NCI-H2029 (cell line): ENCODE results near the gene FERMT3.

Experiments used
- DNase-seq: peaks from one replicate; lab custom pipeline; 2025; lab: John Stamatoyannopoulos, UW

FERMT3 gene

DNA sequence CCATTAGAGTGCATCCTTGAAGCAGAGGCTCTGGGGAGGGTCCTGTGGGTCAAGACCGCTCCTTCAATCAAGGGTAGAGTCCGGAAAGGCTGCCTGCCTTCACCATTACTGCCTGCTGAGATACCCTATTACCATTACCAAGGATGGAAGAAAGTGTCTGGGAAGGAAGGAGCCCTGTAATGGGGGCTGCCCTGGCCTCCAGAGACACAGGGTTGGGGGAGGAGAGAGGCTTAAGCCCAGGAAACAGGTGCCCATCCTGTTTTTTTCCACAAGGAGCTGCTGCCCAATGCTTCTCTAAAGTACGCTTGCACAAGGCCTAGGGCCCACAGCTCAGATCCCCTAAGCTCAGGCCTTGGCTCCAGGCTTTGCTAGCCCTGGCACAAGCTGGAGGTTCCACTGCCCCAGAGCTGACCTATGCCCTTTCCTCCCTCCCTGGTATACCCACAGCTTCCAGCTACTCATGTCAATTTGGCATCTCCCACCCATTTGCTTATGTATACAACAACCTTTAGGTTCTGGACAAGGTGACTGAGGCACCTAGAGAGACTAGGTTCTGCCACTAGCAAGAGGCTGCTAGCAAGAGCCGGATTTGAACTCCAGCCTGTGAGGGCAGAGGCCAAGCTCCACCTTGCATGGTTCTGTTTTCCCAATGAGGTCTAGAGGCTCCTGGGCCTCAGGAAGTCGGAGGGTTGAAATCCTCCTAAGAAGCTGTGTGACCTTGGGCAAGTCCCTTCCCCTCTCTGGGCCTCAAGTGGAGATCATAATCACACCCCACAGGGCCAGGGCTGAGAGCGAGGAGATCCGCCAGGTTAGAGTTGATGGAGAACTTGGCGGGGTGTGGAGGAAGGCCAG lies 43.3 kb downstream of the FERMT3 start:
- no peak for DNase-seq

DNA sequence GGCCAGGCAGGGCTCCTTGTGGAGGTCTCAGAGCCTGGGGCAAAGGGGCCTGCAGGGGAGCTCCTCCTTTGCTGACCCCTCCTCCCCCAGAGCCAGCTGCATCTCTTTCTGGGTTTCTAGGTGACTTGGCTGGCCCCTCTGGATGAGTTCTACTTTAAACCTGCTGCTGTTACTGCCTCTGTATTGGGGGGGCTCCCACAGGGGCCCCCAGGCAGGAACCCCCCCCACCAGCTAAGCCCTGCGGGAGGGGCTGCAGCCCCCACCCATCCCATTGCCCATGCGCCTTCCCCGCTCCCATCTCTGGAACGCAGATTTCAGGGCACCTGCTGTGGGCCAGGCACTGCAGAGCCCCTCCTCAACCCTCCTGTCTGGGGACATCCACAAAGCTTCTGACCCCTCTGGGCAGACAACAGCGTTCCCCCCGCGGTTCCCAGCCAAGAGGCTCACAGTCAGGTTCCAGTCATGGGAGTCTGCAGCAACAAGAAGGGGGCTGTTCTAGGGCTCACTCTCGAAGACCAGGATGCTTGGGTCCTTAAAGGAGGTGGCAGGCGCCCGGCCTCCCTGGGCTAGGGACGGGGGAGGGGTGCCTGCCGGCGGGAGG lies 44.0 kb downstream of the FERMT3 start:
- DNase-seq = no peak

DNA sequence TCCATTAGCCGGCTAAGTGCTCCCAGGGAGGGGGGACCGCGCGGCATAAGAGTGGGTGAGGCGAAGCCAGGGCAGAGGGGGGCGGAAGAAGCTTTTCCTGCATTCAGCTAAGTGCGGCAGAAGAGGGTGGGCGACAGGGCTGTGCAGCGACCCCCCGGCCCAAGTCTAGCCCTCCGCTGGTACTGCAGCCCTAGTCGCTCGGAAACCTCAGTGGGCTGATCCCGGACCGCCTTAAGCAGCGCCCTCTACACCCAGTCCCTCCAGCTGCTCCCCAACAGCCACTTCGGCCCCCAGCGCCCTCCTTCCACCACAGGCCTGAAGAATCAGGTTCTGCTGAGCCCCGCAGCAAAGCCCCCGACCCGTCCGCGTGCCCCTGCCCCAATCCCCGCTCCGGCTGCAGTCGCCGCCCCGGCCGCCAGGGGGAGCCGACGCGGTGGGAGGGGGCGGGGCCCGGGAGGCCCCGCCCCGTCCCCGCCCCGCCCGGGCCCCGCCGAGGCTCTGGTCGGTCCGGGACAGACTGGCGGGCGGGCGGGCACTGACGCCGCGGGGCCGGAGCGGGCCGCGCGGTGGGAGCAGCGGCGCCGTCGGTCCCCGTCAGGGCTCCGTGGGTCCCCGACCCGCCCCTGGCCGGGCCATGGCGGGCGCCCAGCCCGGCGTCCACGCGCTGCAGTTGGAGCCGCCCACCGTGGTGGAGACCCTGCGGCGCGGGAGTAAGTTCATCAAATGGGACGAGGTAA lies 44.7 kb downstream of the FERMT3 start, which contains the start of gene PLCB3:
Gene PLCB3, plus strand, starts transcription at position 515 of the 737 bp plus-strand sequence. Its CDS starts 120 bp downstream, at position 635.
- DNase-seq = no peak

DNA sequence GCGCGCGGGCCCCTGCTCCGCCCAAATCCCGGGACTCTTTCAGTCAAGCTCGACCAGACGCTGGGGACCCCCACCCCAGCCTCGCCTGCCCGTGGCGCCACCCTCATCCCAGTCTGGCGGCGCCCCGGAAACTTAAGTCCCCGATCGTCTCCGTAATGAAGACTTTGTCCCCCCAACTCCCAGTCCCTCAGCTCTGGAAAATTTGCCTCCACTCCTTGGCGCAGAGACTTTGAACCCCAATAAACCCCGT lies 45.2 kb downstream of the FERMT3 start:
- no peak for DNase-seq

DNA sequence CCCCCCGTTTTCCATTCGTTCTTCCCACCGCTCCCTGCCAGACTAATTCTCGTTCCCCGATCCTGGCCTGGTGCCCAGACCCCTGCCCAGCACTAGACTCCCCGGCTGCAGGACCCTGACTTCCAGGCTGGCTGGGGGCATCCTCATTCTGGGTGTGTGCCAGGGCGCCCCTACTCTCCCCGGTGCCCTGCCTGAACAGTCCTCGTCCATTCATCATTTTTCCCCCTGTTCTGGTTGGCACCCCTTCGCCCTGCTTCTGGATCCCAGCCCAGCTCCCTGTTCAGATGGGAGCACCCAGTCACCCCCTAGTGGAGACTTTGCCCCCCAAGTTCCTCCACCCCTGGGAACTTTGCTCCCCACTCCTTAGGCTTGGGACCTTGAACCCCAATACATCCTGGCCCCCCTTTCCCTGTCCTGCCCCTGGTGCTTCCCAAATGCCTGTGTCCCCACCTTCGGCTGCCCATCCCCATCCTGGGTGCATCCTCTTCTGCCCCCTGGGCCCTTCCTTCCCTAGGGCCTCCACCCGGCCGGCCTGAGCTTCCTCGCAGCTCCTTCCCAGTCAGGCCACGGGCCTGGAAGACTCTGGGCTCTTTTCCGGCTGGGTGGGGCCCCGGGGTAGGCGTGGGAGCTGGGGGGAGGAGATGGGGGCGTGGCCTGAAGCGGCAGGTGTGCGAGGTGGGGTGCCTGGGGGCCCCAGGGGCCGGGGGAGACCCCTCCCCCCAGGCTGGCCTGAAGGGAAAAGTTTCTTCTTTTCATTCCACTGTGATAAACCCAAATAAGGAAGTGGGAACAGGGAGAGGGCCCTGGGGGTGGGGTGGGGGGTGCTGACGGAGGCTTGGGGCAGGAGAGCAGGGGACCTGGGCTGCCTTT lies 45.7 kb downstream of the FERMT3 start:
- DNase-seq = no peak

DNA sequence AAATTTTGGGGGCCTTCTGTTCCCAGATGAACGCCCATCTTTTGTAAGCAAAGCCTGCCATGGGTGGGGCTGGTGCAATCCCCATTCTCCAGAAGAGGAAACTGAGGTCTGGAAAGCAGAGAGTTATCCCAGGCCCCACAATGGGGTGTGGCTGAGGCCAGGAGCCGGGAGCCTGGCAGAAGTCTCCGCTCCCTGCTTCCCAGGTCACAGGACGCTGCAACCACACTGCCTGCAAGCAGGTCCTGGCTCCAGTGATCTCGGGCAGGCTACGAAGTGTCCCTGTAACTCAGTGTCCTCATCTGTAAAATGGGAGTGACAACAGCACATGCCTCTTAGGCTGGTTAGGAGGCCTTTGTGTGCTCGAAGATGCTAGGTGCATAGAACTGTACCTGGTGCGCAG lies 46.5 kb downstream of the FERMT3 start:
- no peak for DNase-seq

DNA sequence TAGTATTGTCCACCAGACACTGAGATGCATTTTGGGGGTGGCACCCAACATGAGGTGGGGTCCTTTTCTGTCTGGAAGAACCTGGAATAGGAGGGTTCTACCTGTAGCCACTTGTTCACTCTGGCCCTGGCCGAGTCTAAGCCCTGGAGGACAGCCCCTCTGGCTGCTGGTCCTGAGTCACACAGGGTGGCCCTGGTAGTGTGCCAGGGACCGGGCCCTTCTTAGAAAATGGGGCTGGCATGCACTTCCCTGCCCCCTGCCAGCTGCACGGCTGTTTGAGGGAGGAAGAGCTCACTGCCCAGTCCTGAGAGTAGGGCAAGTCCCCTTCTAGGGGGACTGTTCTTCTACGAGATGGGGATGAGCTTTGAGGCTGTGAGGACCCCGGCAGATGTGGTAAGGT lies 47.0 kb downstream of the FERMT3 start:
- no peak for DNase-seq

DNA sequence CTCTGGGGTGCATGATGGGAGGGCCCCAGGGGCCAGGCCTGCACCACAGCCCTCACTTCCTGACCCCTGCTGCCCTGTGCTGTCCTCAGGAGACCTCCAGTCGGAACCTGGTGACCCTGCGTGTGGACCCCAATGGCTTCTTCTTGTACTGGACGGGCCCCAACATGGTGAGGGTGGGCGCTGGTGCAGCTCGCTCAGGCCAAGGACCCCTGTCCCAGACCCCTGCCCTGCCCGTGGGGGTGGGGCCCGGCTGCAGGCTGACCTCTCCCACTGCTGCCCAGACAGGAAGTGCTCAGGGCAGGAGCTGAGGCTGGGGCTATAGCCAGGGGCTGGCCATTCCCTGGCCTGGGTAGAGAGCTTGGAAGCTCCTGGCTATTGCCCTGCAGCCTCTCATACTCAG lies 47.8 kb downstream of the FERMT3 start:
- no peak for DNase-seq

DNA sequence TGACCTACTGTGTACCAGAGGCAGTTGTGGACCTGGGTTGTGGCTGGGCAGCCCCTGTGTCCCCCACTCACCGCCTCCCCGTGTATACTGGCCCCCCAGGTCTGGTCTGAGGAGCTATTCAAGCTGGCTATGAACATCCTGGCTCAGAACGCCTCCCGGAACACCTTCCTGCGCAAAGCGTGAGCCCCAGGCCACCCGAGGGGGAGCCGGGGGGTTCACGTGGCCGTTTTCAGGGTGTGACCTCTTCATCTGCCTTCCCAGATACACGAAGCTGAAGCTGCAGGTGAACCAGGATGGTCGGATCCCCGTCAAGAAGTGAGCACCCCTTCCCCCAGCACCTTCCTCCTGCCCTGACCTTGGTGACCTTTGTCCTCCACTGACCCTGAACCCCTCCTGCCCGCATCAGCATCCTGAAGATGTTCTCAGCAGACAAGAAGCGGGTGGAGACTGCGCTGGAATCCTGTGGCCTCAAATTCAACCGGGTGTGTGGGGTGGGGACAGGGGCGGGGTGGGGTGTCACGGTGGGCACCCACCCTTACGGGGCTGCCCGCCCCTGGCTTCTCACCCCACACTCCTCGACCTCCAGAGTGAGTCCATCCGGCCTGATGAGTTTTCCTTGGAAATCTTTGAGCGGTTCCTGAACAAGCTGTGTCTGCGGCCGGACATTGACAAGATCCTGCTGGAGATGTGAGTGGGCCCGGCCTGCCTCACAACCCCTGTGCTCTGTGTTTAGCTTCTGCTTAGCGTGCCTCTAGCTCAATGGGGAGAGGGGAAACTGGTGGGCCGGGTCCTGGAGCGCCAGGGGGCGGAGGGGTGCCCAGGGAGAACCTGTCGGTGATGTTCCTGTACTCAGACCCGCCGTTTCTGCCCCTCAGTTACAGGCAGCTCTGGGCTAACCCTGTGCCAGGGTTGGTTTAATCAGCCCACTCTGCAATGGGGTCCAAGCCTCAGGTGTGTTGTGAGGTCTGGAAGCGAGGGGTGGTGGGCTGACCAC lies 48.9 kb downstream of the FERMT3 start:
- DNase-seq = no peak

DNA sequence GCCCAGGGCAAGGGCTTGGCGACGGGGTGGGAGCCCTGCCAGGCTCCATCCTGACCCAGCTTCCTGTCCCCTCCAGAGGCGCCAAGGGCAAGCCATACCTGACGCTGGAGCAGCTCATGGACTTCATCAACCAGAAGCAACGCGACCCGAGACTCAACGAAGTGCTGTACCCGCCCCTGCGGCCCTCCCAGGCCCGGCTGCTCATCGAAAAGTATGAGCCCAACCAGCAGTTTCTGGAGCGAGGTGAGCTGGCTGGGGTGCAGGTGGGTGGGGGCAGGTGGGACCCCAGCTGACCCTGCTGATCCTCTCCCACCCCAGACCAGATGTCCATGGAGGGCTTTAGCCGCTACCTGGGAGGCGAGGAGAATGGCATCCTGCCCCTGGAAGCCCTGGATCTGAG lies 49.8 kb downstream of the FERMT3 start:
- no peak for DNase-seq

DNA sequence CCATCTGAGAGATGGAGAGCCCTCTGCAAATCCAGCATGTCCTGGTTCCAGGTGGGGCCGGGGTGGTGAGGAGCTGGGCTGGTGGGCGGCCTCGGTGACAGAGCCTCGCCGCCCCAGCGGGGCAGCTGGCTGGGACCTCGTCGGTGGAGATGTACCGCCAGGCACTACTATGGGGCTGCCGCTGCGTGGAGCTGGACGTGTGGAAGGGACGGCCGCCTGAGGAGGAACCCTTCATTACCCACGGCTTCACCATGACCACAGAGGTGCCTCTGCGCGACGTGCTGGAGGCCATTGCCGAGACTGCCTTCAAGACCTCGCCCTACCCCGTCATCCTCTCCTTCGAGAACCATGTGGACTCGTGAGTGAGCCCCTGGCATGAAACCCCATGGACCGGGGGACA lies 51.8 kb downstream of the FERMT3 start:
- no peak for DNase-seq

DNA sequence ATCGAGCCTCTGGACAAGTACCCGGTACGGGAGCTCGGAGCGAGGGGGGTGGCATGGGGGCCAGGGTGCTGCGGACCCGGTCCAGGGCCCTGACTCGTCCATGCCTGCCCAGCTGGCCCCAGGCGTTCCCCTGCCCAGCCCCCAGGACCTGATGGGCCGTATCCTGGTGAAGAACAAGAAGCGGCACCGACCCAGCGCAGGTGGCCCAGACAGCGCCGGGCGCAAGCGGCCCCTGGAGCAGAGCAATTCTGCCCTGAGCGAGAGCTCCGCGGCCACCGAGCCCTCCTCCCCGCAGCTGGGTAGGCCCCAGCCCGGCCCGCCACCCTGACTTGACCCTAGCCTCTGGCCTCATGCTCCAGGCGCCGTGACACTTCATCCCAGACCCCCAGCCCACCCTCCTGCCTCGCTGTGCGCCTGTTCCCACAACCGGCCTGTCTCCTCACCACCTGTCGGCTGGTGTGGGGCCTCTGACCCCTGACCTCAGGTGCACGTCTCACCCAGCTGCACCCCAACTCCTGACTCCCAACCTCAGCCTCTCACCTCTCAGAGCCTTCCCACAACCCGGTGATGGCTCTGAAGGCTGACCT lies 52.5 kb downstream of the FERMT3 start:
- DNase-seq = no peak

DNA sequence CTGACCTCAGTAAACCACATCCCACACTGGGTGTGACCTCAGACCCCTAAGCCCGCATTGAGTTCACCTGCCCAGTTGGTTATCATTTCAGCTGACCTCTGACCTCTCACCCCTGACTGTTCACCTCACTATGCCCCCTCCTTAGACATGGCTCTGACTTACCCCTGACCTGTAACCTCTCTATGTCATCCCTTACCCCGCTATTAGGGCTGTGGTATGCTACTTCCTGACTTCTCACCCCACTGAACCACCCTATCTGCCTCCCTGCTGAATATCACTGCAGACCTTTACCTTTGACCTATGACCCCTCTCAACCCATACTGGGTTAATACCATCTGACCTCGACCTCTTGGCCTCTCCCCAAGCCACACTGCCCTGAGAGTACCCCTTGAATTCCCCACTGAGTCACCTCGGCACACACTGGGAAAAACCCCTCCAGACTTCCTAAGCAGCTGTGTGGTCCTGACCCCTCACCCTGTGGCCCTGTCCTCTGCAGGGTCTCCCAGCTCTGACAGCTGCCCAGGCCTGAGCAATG lies 53.1 kb downstream of the FERMT3 start:
- no peak for DNase-seq

DNA sequence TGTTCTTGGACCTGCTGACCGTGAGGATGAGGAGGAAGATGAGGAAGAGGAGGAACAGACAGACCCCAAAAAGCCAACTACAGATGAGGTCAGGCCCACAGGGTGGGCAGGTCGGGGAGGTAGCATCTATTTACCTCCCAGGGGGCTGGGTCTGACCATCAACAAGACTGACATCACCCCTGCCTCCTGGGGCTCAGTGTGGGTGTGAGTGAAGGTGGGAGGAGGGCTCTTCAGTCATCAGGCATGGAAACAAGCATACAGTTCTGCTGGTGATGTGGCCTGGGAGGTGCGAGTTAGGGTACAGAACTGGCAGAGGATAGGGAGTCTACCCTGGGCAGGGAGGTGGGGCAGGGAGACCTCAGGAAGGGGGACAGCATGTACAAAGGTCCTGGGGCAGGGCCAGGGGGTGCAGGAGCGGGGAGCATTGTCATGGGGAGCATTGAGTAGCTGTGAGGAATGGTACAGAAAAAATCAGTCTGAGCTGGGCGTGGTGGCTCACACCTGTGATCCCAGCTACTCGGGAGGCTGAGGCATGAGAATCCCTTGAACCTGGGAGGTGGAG lies 53.7 kb downstream of the FERMT3 start:
- DNase-seq = no peak

DNA sequence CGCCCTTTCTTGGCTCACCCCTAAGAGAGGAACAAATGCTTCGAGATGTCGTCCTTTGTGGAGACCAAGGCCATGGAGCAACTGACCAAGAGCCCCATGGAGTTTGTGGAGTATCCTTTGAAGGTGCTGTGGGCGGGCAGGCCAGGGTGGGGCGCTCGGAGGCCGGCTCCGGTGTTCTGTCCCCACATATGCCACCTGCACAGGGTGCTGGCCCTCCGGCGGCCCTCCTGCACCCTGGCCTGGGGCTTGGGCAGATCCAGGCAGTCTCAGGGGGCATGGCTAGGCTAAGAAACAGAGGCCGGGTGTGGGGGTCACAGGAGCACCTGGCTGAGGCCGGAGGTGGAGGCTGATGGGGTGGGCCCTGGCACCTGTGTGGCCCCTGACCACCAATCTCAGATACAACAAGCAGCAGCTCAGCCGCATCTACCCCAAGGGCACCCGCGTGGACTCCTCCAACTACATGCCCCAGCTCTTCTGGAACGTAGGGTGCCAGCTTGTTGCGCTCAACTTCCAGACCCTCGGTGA lies 55.1 kb downstream of the FERMT3 start:
- DNase-seq = no peak

DNA sequence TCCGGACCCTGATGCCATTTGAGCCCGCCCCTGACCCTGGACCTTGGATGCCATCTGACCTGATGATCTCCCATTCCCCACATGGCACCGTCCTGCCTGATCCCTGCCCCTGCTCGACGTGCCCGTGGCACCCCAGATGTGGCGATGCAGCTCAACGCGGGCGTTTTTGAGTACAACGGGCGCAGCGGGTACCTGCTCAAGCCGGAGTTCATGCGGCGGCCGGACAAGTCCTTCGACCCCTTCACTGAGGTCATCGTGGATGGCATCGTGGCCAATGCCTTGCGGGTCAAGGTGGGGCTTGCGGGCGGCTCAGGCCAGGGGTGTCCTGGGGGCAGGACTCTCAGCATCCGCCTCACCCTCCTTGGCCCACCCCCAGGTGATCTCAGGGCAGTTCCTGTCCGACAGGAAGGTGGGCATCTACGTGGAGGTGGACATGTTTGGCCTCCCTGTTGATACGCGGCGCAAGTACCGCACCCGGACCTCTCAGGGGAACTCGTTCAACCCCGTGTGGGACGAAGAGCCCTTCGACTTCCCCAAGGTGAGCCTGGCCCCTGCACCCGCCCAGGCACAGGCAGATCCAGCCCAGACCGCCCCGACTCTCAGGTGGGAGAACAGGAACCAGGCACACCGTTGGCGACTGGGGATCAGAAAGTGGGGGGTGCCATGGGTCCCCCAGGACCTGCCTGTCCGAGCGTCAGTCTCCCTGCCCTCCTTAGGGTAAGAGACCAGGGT lies 55.9 kb downstream of the FERMT3 start:
- DNase-seq = no peak

DNA sequence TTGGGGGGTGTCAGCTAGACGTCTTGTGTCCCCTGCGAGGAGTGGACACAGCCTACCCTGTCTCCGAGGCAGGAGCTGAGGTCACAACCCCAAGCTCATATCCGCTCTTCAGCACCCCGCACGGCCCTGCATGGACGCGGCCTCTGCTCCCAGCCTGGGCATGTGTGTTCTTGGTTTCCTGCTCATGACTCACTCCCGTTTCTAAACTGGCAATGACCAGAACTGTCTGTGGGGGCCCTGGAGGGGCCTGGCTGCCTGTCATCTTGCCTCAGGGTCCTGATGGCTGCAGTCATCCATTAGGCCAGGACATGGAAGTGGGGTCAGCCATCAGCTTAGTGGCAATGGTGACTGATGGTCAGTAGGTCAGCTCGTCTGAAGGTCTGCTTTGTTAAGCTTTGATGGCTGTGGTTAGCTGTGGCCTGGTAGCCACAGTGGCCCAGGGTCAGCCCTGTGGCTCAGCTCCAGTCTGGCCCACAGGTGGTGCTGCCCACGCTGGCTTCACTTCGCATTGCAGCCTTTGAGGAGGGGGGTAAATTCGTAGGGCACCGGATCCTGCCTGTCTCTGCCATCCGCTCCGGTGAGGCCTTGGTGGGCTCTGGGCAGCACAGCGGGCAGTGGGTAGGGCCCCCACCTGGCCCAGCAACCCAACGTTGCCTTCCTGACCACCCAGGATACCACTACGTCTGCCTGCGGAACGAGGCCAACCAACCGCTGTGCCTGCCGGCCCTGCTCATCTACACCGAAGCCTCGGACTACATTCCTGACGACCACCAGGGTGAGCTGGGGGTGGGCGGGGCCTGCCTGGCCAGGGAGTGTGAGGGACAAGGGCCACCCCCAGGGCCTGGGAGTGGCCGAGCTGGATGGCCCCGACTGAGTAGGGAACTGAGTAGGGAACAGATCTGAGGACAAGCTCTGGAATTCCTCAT lies 56.8 kb downstream of the FERMT3 start:
- DNase-seq = no peak

DNA sequence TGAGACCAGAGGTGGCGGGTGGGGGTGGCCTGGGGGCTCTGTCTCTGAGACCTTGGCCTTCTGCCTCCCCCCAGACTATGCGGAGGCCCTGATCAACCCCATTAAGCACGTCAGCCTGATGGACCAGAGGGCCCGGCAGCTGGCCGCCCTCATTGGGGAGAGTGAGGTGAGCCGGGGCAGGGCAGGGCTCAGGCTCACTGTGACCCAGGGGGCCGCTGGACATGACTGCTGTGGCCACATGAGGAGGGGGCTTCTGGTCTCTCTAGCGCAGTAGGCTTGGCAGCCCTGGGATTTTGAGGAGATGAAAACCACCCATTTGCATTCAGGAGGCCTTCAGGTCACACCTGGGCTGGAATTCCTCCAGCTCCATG lies 57.4 kb downstream of the FERMT3 start:
- no peak for DNase-seq
